GM19023 (cell line): Measurements from ENCODE around the gene LDLRAD4.

Experiments
- ATAC-seq: cut with Tn5 transposase; IDR thresholded peaks from one replicate; pipeline ENCODE4 v1.9.1; 2021; ENCODE audit warnings: mild to moderate bottlenecking, moderate library complexity; ENCODE audit not compliant: unreplicated experiment

Gene LDLRAD4

DNA sequence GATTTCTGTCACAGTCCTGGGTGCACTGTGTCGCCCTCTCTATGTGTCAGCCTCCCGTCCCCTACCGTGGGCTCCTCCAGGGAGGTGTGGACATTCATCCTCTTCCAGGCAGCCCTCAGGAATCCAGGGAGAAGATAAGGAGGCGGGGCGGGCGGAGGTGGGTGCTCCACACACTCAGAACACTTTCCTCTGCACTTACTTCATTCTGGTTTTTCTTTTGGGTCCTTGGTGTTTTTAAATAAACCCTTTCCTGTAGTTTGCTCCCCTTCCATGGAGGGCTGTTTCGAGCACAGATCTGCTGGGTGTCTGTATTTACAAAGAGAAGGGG lies 323.9 kb downstream of the LDLRAD4 start:
- no peak for ATAC-seq

DNA sequence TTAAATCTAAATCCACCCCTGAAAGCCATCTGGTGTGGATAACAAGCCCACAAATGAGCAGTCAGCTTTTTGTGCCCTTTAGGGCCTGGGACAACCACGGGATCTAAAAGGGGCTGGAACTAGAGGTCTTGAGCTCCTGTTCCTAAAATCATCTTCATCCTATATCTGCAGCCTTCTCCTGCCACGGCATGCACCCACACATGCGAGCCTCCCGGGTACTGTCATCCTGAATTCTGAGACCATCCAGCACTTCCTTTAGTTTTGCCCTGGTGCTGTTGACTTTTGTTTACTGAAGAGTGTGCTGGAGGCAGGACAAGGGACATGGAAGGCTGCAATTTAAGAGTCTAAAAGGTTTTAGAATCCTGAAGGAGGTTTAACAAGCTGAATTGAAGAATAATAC lies 324.6 kb downstream of the LDLRAD4 start:
- no peak for ATAC-seq

DNA sequence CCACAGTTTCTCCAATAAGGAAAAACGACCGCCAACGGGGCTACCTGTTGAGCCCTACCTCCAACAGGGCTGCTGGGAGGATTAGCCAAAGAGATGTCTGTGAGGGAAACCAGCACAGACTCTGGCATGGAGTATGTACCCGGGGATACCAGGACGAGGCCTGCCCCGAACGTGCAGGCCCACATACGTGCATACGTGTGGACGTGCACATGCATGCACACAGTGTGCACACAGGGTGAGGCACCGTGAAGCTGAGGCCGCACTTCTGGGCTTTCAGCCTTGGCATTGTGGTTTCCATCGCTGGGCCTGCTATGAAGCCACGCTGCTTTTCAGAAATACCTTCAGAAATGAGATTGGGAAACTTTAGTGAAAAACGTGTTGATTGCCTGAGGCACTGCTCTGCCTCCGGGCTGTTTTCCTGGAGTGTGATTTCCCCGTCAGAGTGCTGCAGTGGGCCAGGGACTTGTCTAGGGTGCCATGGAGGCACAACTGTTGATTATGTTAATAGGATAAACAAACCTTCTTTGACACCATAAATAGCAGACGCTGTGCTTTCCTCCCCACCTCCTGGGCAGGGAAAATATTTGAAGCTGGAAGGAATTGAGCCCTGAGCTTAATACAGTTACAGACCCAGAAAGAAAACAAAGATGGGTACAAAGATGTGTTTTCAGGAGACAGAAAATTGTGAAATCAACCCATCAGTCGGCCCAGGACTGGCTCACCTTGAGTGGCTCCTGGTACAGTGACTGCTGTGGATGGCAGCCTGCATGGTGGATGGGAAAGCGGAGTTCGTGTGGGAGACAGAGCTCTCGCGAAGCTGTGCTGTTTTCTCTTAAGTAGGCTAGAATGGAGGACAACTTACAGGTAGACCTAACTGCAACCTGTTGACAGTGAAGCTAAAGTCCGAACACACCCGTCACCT lies 325.5 kb downstream of the LDLRAD4 start:
- ATAC-seq: no peak

DNA sequence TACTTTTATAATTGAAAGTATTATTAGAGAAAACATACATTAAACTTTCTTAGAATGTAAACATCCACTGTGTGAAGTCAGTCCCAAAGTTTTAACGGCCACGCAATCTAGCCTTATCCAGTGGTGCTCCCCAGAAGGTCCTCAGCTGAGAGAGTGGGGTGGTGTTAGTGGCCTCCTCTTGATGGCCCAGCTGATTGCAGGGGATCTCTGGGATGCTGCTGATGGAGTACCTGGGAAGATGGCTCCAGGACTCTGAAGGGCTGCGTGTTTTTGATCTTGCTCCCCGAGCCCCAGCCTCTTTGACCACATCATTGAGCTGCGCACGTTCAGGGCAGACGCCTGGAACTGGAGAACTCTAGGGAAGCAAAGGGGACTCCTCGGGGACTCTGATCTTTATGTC lies 326.4 kb downstream of the LDLRAD4 start:
- ATAC-seq: no peak

DNA sequence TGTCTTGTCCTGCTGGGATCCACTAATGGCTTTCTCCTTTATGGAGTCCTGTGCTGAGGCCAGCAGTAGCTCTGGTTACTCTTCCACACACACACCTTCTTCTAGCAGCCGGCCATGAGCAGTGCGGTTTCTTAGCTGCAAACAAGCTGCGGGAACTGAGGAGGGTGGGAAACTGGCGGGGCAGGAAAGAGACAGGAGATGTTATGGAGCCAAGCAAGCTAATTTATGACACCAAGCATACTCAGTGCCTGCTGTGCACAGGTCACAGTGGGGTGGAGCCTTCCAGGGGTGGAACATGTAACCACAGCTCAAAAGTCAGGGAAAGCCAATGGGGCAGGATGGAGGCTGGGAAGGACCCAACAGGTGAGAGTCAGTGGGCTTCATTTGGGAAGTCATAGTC lies 327.0 kb downstream of the LDLRAD4 start:
- ATAC-seq: no peak

DNA sequence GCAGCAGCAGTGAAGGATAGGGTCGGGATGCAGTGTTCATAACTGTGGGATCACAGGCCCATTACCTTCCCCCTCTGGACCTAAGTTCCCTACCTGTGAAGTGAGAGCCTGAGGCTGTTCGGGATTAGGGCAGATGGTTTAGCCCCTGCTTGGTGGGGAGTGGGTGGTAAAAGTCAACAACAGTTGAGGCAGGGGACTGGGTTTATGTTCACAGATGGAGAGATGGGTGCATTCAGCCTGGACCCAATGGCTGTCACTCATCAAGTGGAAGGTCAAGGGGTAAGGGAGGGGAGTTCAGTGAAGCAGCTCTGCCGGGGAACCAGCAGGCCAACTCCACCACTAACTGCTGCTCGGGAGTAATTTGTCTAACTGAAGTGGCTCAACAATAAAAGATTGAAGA lies 327.4 kb downstream of the LDLRAD4 start:
- ATAC-seq: no peak

DNA sequence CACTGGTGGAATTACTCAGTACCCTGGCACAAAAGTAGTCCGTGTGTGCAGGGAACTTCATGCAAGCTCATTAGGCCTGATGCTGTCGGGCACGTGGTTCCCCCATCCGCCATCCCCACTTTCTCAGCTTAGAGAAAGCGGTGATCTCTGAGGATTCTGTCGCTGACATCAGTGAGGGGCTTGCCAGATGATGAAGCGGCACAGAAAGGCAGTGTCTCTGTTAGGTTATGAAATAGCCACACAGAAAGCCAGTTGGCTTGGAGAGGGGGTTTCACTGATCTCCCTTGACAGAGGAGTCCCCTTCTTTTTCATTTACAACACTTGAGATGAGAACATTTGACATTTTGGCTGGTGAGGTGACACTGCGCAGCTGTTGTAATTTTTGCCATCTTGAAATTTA lies 328.1 kb downstream of the LDLRAD4 start:
- no peak for ATAC-seq

DNA sequence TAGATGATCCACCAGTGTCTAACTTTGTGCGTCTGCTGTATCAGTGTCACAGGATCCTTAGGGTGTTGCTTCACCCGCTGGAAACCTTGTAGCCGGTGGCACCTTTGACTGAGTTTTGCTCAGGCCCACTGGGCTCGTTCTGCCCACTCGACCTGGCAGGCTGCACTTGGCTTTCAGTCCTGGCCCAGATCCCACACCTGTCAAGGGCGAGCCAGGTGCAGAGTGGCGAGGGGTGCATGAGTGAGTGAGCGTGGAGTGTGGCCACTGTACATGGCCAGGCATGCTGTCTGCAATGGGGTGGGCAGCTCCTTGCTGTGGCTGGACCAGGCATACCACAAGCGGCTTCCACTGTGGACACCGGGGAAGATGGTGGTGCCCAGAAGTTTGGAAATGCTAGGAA lies 328.8 kb downstream of the LDLRAD4 start:
- no peak for ATAC-seq

DNA sequence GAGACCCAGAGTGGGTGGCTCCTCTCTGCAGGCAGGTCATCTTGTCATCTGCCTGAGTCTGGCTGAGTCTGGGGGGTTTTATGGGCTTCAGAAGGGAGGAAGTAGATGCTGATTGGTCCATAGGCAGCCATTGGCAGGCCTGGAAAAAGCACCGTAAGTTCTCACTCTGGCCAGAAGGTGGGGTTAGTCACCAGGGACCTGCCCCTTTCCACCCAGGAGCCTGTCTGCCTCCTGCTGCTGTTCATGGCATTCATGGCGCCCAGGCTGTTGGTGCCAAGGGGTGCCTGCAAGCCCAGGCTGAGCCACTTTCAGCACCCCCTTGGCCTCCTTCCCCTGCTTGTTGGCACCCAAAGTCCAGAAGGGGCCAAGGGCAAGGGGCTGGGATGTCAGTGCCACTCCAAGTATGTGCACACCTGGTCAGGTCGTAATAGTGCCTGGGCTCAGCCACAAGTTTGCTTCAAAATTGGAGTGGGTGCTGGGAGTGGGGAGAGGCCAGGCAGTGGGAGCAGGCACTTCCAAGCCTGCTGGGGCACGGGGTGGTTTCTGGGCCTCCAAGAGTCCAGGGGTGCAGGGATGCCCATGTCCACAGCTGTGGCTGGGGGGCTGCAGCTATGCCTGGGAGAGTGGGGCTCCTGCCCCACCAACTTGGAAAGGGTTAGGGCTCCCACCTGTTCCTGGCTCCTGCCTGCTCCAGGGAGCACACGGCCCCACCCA lies 329.7 kb downstream of the LDLRAD4 start:
- no peak for ATAC-seq

DNA sequence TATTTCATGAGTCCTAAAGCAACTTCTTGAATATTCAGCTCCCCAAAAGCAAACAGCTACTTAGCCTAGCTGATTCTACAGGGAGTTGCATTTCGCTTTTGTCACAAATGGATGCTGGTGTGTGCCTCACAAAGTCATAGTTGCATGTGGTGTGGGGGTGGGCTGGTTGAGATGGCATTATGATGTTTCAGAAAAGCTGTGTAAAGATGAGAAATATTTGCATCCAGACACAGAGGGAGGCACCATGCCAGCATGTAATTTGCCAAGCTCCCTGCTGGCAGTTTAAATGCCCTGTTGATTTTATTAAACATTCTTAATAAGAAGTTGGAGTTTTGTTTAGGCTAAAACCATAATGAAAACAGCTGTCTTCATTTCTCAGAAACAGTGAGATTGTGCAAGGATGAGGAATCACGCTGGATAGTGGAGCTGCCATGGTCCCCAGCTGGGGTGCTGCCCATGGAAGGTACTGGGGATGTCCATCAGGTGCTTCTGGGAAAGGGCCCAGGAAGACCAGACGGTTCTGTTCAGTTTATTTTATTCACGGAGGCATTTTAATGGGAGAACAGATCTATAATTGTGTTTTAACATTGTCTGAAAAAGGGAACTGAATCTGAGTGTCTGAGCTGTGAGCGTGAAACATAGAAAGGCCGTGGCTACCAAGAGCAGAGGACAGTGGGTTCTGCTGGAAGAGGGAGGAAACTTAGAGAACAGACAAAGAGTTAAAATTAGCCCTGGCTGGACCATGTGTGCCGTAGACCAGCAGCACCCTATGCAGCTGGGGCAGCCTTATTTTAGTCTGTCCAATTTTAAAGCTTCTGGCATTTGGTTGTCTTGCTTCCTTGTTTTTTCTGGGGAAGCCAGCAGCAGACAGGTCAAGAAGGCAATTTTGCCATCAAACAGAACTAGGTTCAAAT lies 330.7 kb downstream of the LDLRAD4 start:
- no peak for ATAC-seq

DNA sequence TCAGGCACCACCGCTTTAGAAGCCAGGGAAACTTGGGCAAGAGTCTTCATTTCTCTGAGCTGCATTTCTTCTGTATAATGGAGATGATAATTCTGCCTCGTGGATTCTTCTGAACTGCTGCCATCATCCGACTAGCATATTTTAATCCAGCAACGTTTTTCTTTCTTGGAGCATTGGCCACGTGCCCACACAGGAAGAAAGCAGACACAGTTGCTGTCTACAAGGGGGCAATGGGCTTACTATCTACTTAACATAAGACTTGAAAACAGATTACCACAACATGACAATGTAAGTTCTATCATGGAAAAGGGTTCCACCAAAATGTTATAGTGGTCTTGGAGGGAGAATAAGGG lies 331.3 kb downstream of the LDLRAD4 start:
- no peak for ATAC-seq

DNA sequence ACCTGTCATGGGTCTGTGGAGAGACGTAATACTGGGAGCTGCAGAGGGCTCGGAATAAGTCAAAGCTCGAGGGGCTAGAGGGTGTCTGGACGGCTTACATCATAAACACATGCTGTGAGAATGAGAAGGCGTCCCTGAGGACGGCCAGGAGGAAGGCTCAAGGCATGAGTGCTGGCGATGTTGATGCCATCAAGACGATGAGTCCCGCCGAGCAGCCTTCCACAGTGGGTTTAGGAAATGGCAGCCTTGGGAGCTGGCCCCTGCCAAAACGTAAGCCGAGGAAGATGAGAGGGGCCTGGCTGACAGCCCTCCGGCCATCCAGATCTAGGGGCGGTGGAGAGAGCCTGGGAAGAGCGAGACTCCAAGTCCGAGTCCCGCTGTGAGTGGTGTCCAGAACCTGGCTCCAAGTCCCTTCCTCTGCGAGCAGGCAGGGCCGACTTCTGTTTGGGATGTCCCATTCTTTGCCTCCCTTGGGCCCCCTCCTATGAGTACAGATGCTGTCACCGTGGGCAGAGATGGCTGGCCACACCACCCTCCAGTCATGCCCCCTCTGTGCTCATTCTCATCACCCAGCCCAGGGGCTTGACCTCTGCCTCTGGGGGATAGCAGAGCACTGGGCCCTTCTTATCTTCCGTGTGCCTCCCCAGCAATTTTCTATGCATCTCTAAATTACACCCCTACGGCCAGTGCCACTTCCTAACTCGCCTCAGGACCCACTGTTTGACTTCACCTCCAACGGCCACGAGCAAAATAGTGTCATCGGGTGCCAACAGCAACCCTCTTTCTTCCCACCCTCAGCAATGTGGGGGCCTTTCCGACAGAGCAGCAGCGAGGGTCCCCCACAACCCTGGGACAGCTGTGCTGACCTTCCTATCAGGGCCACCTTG lies 332.1 kb downstream of the LDLRAD4 start:
- no peak for ATAC-seq

DNA sequence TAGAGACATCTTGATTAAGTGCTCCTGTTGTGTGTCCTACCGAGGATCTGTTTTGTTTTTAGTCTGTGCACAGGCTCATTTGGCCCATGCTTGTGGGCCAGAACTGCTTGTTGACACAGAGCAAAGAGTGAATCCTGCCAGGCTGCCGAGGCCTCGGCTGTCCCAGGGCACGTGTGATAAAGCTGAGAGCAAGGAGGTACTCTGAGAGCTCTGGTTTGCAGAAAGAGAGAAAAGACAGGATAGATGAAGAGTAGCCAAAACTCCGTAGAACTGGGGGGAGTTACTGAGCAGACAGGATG lies 332.7 kb downstream of the LDLRAD4 start:
- ATAC-seq: no peak

DNA sequence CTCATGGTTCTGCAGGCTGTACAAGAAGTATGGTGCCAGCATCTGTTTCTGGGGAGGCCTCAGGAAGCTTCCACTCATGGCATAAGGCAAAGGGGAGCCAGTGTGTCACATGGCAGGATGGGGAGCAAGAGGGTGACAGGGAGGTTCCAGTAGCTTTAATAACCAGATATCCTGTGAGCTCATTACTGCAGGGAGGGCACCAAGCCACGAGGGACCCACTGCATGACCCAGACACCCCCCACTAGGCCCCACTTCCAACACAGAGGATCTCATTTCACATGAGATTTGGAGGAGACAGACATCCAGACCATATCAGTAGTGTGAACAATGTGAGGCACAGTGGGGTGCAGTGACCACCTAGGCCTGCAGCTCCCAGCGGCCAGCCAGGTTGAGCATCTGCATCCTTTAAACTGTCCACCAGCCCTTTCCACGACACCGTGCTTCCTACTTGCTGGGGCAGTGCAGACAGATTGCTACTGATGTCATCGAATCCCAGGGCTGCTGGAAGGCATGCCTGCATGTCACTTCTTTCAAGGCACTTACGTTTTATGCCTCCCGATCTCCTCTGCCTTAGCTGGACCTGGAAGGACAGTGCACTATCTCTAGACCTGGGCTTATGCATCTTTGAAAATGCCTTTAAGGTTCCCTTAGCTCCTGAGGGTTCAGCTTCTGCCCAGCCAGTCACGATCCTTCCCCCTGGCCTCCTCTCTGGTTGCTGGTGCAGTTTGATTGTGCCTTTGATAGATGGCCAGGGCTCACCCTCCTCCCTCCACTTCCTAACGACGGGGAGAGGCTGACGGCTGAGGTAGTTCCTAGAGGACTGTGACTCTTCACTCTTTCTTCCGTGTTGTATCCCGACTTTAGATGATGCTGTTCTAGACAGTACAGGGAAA lies 333.5 kb downstream of the LDLRAD4 start:
- ATAC-seq: no peak

DNA sequence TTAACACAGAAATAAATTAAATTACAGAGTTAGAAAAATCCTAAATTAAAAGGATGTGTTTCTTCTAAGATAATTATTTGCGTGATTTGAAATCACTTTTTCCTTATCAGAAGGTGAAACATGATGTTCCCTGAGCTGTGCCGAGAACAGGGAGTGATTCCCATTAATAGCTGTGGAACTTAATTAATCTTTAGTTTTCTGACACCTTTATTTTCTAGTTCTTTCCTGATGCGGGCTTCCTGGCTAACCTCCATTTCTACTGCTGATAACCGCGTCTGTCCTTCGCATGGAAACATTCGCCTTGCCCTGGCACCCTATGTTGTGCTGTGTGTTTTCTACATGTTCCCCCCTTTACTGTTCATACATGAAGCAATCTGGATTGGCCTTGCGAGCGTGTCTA lies 334.9 kb downstream of the LDLRAD4 start:
- ATAC-seq: no peak

DNA sequence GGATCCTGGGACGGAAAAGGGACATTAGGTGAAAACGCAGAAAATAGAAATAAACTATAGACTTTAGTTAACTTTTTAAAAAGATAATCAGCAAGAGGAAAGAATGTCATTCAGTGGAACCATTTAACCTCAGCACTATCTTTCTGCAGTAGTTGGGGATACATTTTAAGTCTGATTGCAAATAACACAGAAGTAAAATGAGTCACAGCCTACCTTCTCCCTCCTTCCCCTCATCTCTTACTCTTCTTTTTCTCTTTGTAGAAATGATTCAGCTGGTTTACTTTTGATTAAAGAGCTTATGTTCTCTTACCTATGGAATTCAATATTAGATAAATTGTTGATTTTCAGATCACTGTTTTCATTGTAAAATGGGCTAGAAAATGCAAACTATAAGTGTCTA lies 336.6 kb downstream of the LDLRAD4 start:
- no peak for ATAC-seq

DNA sequence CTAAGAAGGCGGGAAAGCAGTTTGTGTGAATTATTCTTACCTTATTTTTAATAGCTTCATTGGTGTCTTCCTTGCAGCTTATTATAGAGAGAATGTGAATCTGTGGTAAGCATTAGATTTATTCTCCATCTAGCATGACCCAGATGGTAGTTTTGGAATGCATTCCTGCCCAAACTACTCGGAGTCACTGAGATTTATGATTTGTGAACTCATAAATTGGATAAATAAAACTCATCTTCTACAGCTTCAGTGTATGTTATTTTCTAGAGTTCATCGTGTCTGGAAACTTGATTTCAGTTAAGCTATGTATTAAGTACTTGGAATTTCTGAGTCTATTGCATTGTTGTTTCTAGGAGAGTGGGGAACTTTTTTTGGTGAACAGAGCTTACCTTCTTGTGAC lies 337.3 kb downstream of the LDLRAD4 start:
- ATAC-seq: no peak

DNA sequence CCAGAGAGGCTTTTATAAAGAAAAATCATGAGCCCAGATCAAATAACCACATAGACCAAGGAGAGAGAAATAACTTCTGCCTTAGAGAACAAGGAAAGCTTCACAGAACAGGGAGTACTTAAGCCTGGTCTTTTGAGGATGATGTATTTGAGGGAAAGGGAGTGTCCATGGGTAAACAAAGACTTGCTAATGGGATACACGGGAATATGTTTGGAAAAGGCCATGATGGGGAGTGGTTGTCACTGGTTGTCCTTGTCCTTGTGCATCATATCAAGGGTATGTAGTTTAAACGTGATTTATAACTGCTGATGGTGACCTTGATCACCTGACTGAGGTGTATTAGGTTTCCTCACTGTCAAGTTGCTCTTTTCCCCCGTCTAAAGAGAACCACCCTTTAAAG lies 337.9 kb downstream of the LDLRAD4 start:
- ATAC-seq: no peak

DNA sequence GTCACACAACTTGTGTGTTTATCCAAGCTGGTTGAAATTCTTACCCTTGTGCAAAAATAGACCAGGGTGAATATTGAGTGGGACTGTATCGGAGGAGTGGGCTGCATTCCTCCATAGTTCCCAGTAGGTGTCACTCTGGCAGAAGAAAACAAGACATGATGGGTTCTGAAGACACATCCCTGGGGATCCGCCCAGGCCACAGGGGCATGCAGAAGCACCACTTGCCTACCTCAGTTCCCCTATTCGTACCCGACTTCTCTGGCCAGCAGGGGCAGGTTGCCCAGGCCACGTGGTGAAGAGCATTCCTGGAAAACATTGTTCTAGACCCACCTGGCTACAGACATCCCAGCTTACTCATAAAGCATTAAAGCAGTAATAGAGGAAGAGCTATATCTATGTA lies 339.6 kb downstream of the LDLRAD4 start:
- ATAC-seq: peak; percentile 56

DNA sequence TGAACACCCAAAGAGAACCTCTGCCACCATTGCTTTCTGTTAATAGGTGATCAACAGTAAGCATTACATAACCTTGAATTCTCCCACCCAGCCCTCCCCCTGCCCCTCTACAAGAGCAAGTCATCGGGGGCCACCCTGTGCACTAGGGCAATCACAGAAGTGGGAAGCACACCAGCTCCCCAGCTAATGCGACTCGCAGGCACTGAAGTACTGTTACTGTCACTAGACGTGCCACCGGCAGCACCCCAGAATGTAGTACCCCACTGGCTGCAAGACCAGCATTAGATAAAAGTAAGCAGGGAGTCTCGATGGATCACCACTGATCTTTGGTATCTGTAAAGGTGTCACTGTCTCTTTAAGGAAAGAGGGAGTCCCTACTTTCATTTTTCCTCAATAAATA lies 340.2 kb downstream of the LDLRAD4 start:
- no peak for ATAC-seq
